SH-SY5Y (cell line): Measurements from ENCODE around the gene TRIM6.

Source experiments
- GATA2 ChIP-seq: IDR thresholded peaks from 2 replicates; pipeline ENCODE4 v1.6.1; 2011; ENCODE audit warnings: mild to moderate bottlenecking, low read depth, low read length
- GATA3 ChIP-seq: IDR thresholded peaks from 2 replicates; pipeline ENCODE4 v1.6.1; 2011; ENCODE audit warnings: low read depth, mild to moderate bottlenecking, low read length, moderate library complexity

- TF ChIP-seq GATA2 (no peak), GATA3 (no peak)
These were observed 61.9 kb downstream of the TRIM6 start for GRCh38 chr11:5658318-5658717.
